K562 (cell line): ENCODE results near the gene RTN4. TPM values are rescaled to one million over a fixed set of nuclear protein-coding genes. Genes with fewer than 3 reads are reported as not detected.

Experiments used
- ATAC-seq: fragments of 200-7000 bp; cut with Tn5 transposase; 3 replicates; pipeline ENCODE4 v1.9.1; 2020; ENCODE audit warnings: moderate library complexity
- BruUV-seq: library from RNA; stranded (reverse); fragments of 400-500 nt; replicated peaks from 2 replicates; lab custom pipeline; 2021; lab: Mats Ljungman, UMichigan
- CTCF ChIA-PET: fragments of 300-600 bp; formaldehyde crosslinking; extraction: SDS; loops from one replicate; lab custom pipeline; 2021; ENCODE audit warnings: low intra/inter-chr PET ratio; lab: Yijun Ruan, JAX
- POLR2A ChIA-PET: fragments of 300-600, 350-650 bp; sonication (Branson Sonifier 250); formaldehyde crosslinking; extraction: SDS; loops from one replicate; lab custom pipeline; 2021; ENCODE audit warnings: antibody characterized with exemption, inconsistent platforms; lab: Yijun Ruan, JAX
- DNase-seq, 4 experiments: peaks; one replicate each; pipeline versions ENCODE4 v3.0.0 to v3.0.0-alpha.2; 2011 to 2018; ENCODE audit warnings: low spot score in 3 of 4, mixed read lengths in 3 of 4; ENCODE audit errors: extremely low read depth in 1 of 4
- FAIRE-seq: peaks from 2 replicates; lab custom pipeline; 2011; peaks lifted over from hg19 to GRCh38; lab: Jason Lieb, UNC
- H2AFZ ChIP-seq: 2 replicates; pipeline ENCODE4 v1.6.0; 2011; ENCODE audit warnings: low read depth, low read length, control low read depth, inconsistent platforms
- H3K27ac ChIP-seq: fragments of 200-600 bp; 3 replicates; pipeline ENCODE4 v1.8.0; 2011; ENCODE audit warnings: low read depth, mild to moderate bottlenecking, control low read depth, inconsistent platforms, low read length, moderate library complexity, mixed read lengths; ENCODE audit errors: extremely low read depth
- H3K27me3 ChIP-seq, 2 experiments: fragments of 300-600 bp in 1 of 2; 2 replicates in 1 of 2; 3 replicates in 1 of 2; pipeline versions ENCODE4 v1.6.0 to v1.8.0; 2011; ENCODE audit warnings: inconsistent platforms in 2 of 2, low read length in 2 of 2, mild to moderate bottlenecking in 1 of 2, mixed read lengths in 1 of 2, moderate library complexity in 1 of 2; ENCODE audit not compliant: control insufficient read depth in 2 of 2, insufficient read depth in 2 of 2
- H3K36me3 ChIP-seq: fragments of 300-600 bp; 3 replicates; pipeline ENCODE4 v1.8.0; 2011; ENCODE audit warnings: mild to moderate bottlenecking, low read length, inconsistent platforms; ENCODE audit not compliant: control insufficient read depth, insufficient read depth
- H3K4me1 ChIP-seq, 2 experiments: fragments of 200-600 bp in 1 of 2; replicated peaks in 1 of 2; 2 replicates in 1 of 2; 3 replicates in 1 of 2; pipeline versions ENCODE4 v1.5.1 to v1.8.0; 2011; ENCODE audit warnings: inconsistent platforms in 2 of 2, low read length in 2 of 2, mild to moderate bottlenecking in 1 of 2, mixed read lengths in 1 of 2, moderate library complexity in 1 of 2; ENCODE audit not compliant: control insufficient read depth in 2 of 2, insufficient read depth in 2 of 2
- H3K4me2 ChIP-seq: 2 replicates; pipeline ENCODE4 v1.6.1; 2011; ENCODE audit warnings: low read length, control low read depth, inconsistent platforms, mixed read lengths; ENCODE audit not compliant: insufficient read depth
- H3K4me3 ChIP-seq: fragments of 200-600 bp; sonication (generic), shearing (Covaris generic); 2 replicates; pipeline ENCODE4 v1.5.1; 2016; ENCODE audit warnings: control low read depth, inconsistent platforms
- H3K79me2 ChIP-seq: fragments of 200-600 bp; 3 replicates; pipeline ENCODE4 v1.8.0; 2011; ENCODE audit warnings: low read length, inconsistent platforms; ENCODE audit not compliant: control insufficient read depth, insufficient read depth
- H3K9ac ChIP-seq, 2 experiments: 2 replicates each; pipeline versions ENCODE4 v1.6.0 to v1.6.1; 2011; ENCODE audit warnings: low read depth in 2 of 2, low read length in 2 of 2, control low read depth in 1 of 2, inconsistent platforms in 1 of 2, mild to moderate bottlenecking in 1 of 2, mixed read lengths in 1 of 2; ENCODE audit not compliant: insufficient read depth in 1 of 2
- H3K9me1 ChIP-seq: one replicate; pipeline ENCODE4 v1.6.0; 2011; ENCODE audit warnings: inconsistent platforms, mild to moderate bottlenecking, low read length, moderate library complexity; ENCODE audit not compliant: control insufficient read depth, insufficient read depth
- H3K9me3 ChIP-seq: replicated peaks from 2 replicates; pipeline ENCODE4 v1.5.1; 2011; ENCODE audit warnings: low read depth, low read length, inconsistent platforms; ENCODE audit not compliant: control insufficient read depth, insufficient read depth
- H4K20me1 ChIP-seq: replicated peaks from 2 replicates; pipeline ENCODE4 v1.6.1; 2011; ENCODE audit warnings: low read length, inconsistent platforms, mixed read lengths; ENCODE audit not compliant: control insufficient read depth, insufficient read depth
- NONO ChIP-seq, 2 experiments: fragments of 200-400 bp in 1 of 2; fragments of 450-650 bp in 1 of 2; formaldehyde crosslinking in 1 of 2; IDR thresholded peaks; 2 replicates each; pipeline ENCODE4 v1.6.1; 2017; ENCODE audit warnings: low read depth in 2 of 2, mild to moderate bottlenecking in 2 of 2, moderate library complexity in 2 of 2, low read length in 1 of 2
- PRDM10 ChIP-seq: fragments of 450-650 bp; IDR thresholded peaks from 2 replicates; pipeline ENCODE4 v1.6.1; 2018; ENCODE audit not compliant: partially characterized antibody
- WGBS: fragments of 100-300 bp; shearing (Covaris generic); methylation state at CpG from one replicate; pipeline ENCODE4 v1.1.6; 2016; ENCODE audit warnings: low coverage, mixed read lengths; ENCODE audit not compliant: insufficient coverage; ENCODE audit errors: missing lambda C conversion rate; 5-methylcytosine and 5-hydroxymethylcytosine counted together
- in situ Hi-C: fragments of 300-500 bp; cut with MboI; formaldehyde crosslinking; loops from 4 replicates; pipeline ENCODE4 v1.15.0; 2018; ENCODE audit warnings: inconsistent platforms, mixed read lengths
- intact Hi-C: fragments of 100-400 bp; cut with micrococcal nuclease; formaldehyde crosslinking; loops from 2 replicates; pipeline ENCODE4 v1.14.2; 2022
- polyA plus RNA-seq, 8 experiments: library from polyadenylated mRNA; depleted of rRNA in 4 of 8; stranded (reverse) in 5 of 8; unstranded in 3 of 8; fragments of >200 nt; fragmentation: Nextera tagmentation in 2 of 8; fragmentation: Illumina TruSeq in 1 of 8; extraction: Ambion mirVana in 2 of 8; extraction: Trizol in 1 of 8; gene quantifications; 2 replicates each; pipeline versions ENCODE4 v1.2.1 to v1.2.3, GENCODE V29; 2011 to 2014; ENCODE audit warnings: inconsistent platforms in 1 of 8, missing spikeins in 1 of 8
- total RNA-seq, 7 experiments: library from RNA; depleted of rRNA in 6 of 7; stranded (reverse); fragments of >200 nt in 6 of 7; fragmentation: Illumina TruSeq in 2 of 7; extraction: Trizol in 2 of 7; gene quantifications; 2 replicates each; pipeline versions ENCODE4 v1.2.1 to v1.2.3, GENCODE V29; 2011 to 2021; ENCODE audit warnings: low replicate concordance in 1 of 7

RTN4 gene
- total and polyA plus RNA-seq, 9 of the 15 experiments (the other 6 are each of a cell fraction or from before 2014, with no cell fraction given) = 73.0 to 248 (median 116) TPM

- DNase-seq (no peak), FAIRE-seq (no peak), ATAC-seq (peak; percentile 39; the same call in 2 of the 3 replicates)
- no TSS peak for BruUV-seq
- in situ Hi-C loops (no loop called here), intact Hi-C loops (no loop called here)
- no peaks in the 10 kb centered on the region for H3K36me3 ChIP-seq
- H3K27me3 ChIP-seq = peaks cover 2 to 16% of the 10 kb centered on the region in 2 experiments; a peak in 4 of 5 replicates
- POLR2A ChIA-PET = interaction anchor here (1.0 to 1.1 kb wide), 2 partner anchors 10 to 12 kb away, joined by 3 to 5 read pairs; no protein-coding TSS in a partner anchor
- no peaks in the 10 kb centered on the region for H3K9me3 ChIP-seq
- H3K27ac ChIP-seq = no peak overlapping the region
- no peak overlapping the region for H3K9ac ChIP-seq
- 10% methylated on average over 6 of the region's 8 CpGs for WGBS
- H3K79me2 ChIP-seq = no peaks in the 10 kb centered on the region
- CTCF ChIA-PET = no interaction called here
- no peak overlapping the region for H3K4me2 ChIP-seq
- H2AFZ ChIP-seq = peak overlapping the region; percentile 15
- H3K4me3 ChIP-seq = no peak overlapping the region
- H4K20me1 ChIP-seq = no peaks in the 10 kb centered on the region
- H3K9me1 ChIP-seq = no peaks in the 10 kb centered on the region
- H3K4me1 ChIP-seq = peaks cover 4 to 5% of the 10 kb centered on the region in 2 experiments; a peak in 3 of 5 replicates
- TF ChIP-seq PRDM10 (peak; percentile 19), NONO (IDR thresholded peaks at IDR 0.05; ENCODE audit: low read depth in 2 of 2, low read length in 1 of 2) (no peak)
Measured at GRCh38 chr2:54945391-54946219, 104.6 kb downstream of the RTN4 start.
